ENCODE results near the gene FES. TPM values are rescaled to one million over a fixed set of nuclear protein-coding genes. Genes with fewer than 3 reads are reported as not detected.
"Not testable (repeated sequence)": the region's sequence is repeated elsewhere in the genome, so short reads cannot be mapped to it uniquely, and the experiment has no call there.

The FES gene
- polyA plus RNA-seq, 1 donor from 2014 or later = not detected

DNA sequence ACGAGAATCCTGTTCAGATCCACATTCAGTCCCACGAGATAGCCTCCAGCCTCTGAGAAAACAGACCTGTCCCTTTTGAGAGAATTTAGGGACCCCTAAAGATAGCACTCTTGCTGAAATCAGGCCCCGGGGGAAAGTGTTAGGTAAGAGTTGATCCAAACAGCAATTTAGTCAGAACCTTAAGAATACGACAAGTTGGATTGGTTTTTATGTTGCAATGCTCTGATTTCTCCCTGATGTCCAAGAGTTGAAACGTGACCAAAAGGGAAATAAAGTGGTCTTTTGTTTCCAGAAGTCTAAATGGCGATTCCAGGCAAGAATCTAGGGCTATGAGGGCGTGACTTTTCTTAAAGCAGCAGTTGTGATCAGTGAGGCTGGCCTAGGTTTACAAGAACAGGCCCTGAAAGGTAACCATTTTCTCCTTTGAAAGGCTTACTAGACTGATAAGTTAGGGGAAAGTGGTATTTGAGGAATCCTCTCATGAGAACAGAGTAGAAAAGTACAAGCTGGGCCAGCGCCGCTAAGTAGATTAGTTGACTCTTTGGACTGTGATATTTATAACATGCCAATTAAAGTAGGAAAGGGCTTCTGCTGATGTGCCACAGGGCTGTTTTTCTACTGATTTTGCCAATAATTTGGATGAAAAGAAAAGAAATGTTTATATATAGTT, 23.7 kb downstream of the FES start:
- H4K20me1 ChIP-seq (ENCODE audit: insufficient read depth) = no peaks in the 10 kb centered on the region
- no peak overlapping the region for H3K27ac ChIP-seq (ENCODE audit: low read length)
- no peaks in the 10 kb centered on the region for H3K79me2 ChIP-seq (replicated peaks; ENCODE audit: insufficient read depth, low read length)
- no peaks in the 10 kb centered on the region for H3K27me3 ChIP-seq (ENCODE audit: insufficient read depth, low read depth, low read length)
- no peak overlapping the region for H3K9ac ChIP-seq (ENCODE audit: low read length)
- H2AFZ ChIP-seq (ENCODE audit: low read depth, low read length) = no peak overlapping the region
- H3K9me2 ChIP-seq (ENCODE audit: insufficient read depth, low read length) = no peaks in the 10 kb centered on the region
- no peaks in the 10 kb centered on the region for H3K9me3 ChIP-seq (ENCODE audit: low read length)
- no peak overlapping the region for H3K4me2 ChIP-seq (ENCODE audit: low read length)
- no peak overlapping the region for H3K4me3 ChIP-seq (ENCODE audit: low read length)
- no peaks in the 10 kb centered on the region for H3F3A ChIP-seq (ENCODE audit: insufficient read depth, low read length, poor library complexity, severe bottlenecking)
- no peak for TF ChIP-seq EZH2 (IDR thresholded peaks at IDR 0.05; ENCODE audit: borderline replicate concordance, insufficient read depth, low read length, poor library complexity, severe bottlenecking)
- no peak for TF ChIP-seq MXI1 (conservative IDR thresholded peaks at IDR 0.05; ENCODE audit: poor library complexity, severe bottlenecking)
- TF ChIP-seq RAD21 (conservative IDR thresholded peaks at IDR 0.05) = no peak
- TF ChIP-seq EP300 (conservative IDR thresholded peaks at IDR 0.05; ENCODE audit: poor library complexity, severe bottlenecking) = no peak
- TF ChIP-seq TAF1 (IDR thresholded peaks at IDR 0.05; ENCODE audit: low read depth) = no peak
- no peak for TF ChIP-seq POLR2AphosphoS5 (IDR thresholded peaks at IDR 0.05)
- TF ChIP-seq, protein P1, sequence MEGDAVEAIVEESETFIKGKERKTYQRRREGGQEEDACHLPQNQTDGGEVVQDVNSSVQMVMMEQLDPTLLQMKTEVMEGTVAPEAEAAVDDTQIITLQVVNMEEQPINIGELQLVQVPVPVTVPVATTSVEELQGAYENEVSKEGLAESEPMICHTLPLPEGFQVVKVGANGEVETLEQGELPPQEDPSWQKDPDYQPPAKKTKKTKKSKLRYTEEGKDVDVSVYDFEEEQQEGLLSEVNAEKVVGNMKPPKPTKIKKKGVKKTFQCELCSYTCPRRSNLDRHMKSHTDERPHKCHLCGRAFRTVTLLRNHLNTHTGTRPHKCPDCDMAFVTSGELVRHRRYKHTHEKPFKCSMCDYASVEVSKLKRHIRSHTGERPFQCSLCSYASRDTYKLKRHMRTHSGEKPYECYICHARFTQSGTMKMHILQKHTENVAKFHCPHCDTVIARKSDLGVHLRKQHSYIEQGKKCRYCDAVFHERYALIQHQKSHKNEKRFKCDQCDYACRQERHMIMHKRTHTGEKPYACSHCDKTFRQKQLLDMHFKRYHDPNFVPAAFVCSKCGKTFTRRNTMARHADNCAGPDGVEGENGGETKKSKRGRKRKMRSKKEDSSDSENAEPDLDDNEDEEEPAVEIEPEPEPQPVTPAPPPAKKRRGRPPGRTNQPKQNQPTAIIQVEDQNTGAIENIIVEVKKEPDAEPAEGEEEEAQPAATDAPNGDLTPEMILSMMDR (IDR thresholded peaks at IDR 0.05; ENCODE audit: poor library complexity, severe bottlenecking) = no peak
- TF ChIP-seq, protein P2, sequence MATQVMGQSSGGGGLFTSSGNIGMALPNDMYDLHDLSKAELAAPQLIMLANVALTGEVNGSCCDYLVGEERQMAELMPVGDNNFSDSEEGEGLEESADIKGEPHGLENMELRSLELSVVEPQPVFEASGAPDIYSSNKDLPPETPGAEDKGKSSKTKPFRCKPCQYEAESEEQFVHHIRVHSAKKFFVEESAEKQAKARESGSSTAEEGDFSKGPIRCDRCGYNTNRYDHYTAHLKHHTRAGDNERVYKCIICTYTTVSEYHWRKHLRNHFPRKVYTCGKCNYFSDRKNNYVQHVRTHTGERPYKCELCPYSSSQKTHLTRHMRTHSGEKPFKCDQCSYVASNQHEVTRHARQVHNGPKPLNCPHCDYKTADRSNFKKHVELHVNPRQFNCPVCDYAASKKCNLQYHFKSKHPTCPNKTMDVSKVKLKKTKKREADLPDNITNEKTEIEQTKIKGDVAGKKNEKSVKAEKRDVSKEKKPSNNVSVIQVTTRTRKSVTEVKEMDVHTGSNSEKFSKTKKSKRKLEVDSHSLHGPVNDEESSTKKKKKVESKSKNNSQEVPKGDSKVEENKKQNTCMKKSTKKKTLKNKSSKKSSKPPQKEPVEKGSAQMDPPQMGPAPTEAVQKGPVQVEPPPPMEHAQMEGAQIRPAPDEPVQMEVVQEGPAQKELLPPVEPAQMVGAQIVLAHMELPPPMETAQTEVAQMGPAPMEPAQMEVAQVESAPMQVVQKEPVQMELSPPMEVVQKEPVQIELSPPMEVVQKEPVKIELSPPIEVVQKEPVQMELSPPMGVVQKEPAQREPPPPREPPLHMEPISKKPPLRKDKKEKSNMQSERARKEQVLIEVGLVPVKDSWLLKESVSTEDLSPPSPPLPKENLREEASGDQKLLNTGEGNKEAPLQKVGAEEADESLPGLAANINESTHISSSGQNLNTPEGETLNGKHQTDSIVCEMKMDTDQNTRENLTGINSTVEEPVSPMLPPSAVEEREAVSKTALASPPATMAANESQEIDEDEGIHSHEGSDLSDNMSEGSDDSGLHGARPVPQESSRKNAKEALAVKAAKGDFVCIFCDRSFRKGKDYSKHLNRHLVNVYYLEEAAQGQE (IDR thresholded peaks at IDR 0.05; ENCODE audit: borderline replicate concordance) = no peak
- no peak for TF ChIP-seq SMC3 (conservative IDR thresholded peaks at IDR 0.05; ENCODE audit: poor library complexity)
- peaks cover 7% of the 10 kb centered on the region for H3K36me3 ChIP-seq (ENCODE audit: insufficient read depth, low read length)

DNA sequence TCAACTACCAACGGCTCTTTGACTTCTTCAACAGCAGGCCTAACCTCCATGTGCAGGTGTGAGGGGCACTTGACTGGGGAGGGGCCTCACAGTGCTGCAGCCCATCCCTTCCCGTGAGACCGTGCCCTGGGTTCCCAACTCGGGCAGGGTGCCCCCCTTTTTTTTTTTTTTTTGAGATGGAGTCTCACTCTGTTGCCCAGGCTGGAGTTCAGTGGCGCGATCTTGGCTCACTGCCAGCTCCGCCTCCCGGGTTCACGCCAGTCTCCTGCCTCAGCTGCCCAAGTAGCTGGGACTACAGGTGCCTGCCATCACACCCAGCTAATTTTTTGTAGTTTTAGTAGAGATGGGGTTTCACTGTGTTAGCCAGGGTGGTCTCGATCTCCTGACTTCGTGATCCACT, 25.1 kb downstream of the FES start:
- not testable (repeated sequence) for H3K36me3 ChIP-seq (ENCODE audit: insufficient read depth, low read length); H3K9ac ChIP-seq (ENCODE audit: low read length); H3K27ac ChIP-seq (ENCODE audit: low read length)

More for the DNA sequence above, 25.1 kb downstream of the FES start:
- H4K20me1 ChIP-seq (ENCODE audit: insufficient read depth); H3K27me3 ChIP-seq (ENCODE audit: insufficient read depth, low read depth, low read length); H3K4me2 ChIP-seq (ENCODE audit: low read length); H3K79me2 ChIP-seq (replicated peaks; ENCODE audit: insufficient read depth, low read length); H2AFZ ChIP-seq (ENCODE audit: low read depth, low read length); H3K4me3 ChIP-seq (ENCODE audit: low read length); H3K9me3 ChIP-seq (ENCODE audit: low read length); H3K9me2 ChIP-seq (ENCODE audit: insufficient read depth, low read length); H3F3A ChIP-seq (ENCODE audit: insufficient read depth, low read length, poor library complexity, severe bottlenecking): not testable (repeated sequence)
